K562 (cell line): ENCODE measurements around the gene HYOU1. TPM values are rescaled to one million over a fixed set of nuclear protein-coding genes. Genes with fewer than 3 reads are reported as not detected.
A peak's percentile ranks its signal among the peaks of the same experiment; 100 is the strongest.

Experiments
- ATF3 ChIP-seq, 2 experiments: fragments of 450-650 bp in 1 of 2; sonication (generic) in 1 of 2; formaldehyde crosslinking in 1 of 2; IDR thresholded peaks in 1 of 2; conservative IDR thresholded peaks in 1 of 2; 2 replicates each; pipeline versions ENCODE4 v1.6.1 to v1.8.1; 2016 to 2023; ENCODE audit warnings: mild to moderate bottlenecking in 2 of 2, moderate library complexity in 2 of 2, inconsistent platforms in 1 of 2, missing genetic modification reagents in 1 of 2
- BCOR ChIP-seq: fragments of 450-650 bp; IDR thresholded peaks from 2 replicates; pipeline ENCODE4 v1.6.1; 2016
- E2F5 ChIP-seq: sonication (generic); formaldehyde crosslinking; IDR thresholded peaks from 2 replicates; pipeline ENCODE4 v1.8.0; 2022; ENCODE audit warnings: mild to moderate bottlenecking, missing genetic modification reagents
- ELF2 ChIP-seq: fragments of 250-450 bp; sonication (Bioruptor Pico); IDR thresholded peaks from 2 replicates; pipeline ENCODE4 v1.5.0; 2021; ENCODE audit warnings: mild to moderate bottlenecking
- GATA2 ChIP-seq: sonication (generic); formaldehyde crosslinking; IDR thresholded peaks from 2 replicates; pipeline ENCODE4 v1.4.0; 2020; ENCODE audit warnings: mild to moderate bottlenecking, missing genetic modification reagents
- HLTF ChIP-seq: fragments of 450-650 bp; IDR thresholded peaks from 2 replicates; pipeline ENCODE4 v1.6.1; 2016
- HNRNPH1 ChIP-seq: fragments of 200-400 bp; formaldehyde crosslinking; optimal IDR thresholded peaks from 2 replicates; pipeline ENCODE3; 2017; ENCODE audit warnings: low read depth, mild to moderate bottlenecking, low read length, moderate library complexity
- ILF3 ChIP-seq: fragments of 450-650 bp; IDR thresholded peaks from 2 replicates; pipeline ENCODE4 v1.6.1; 2018; ENCODE audit warnings: antibody characterized with exemption, mild to moderate bottlenecking, moderate library complexity, borderline replicate concordance
- KLF13 ChIP-seq: fragments of 450-650 bp; IDR thresholded peaks from 2 replicates; pipeline ENCODE4 v1.6.1; 2016; ENCODE audit warnings: missing genetic modification characterization, low read depth, mild to moderate bottlenecking, missing compliant biosample characterization, moderate library complexity, borderline replicate concordance
- MEF2D ChIP-seq: conservative IDR thresholded peaks from 2 replicates; pipeline ENCODE4 v1.6.1; 2016; ENCODE audit warnings: low read depth, missing genetic modification characterization, missing compliant biosample characterization
- MLLT1 ChIP-seq, 2 experiments: fragments of 450-650 bp; IDR thresholded peaks; 2 replicates each; pipeline ENCODE4 v1.6.1; 2016
- NCOA4 ChIP-seq: fragments of 450-650 bp; IDR thresholded peaks from 2 replicates; pipeline ENCODE4 v1.6.1; 2018; ENCODE audit warnings: mild to moderate bottlenecking; ENCODE audit not compliant: partially characterized antibody
- NR0B1 ChIP-seq: fragments of 450-650 bp; IDR thresholded peaks from one replicate; pipeline ENCODE4 v1.6.1; 2018; ENCODE audit warnings: mild to moderate bottlenecking, moderate library complexity; ENCODE audit not compliant: partially characterized antibody
- NR4A1 ChIP-seq, 2 experiments: fragments of 250-450 bp in 1 of 2; fragments of 450-650 bp in 1 of 2; sonication (Bioruptor Pico) in 1 of 2; IDR thresholded peaks; 2 replicates each; pipeline versions ENCODE4 v1.4.0 to v1.6.1; 2016 to 2020; ENCODE audit warnings: mild to moderate bottlenecking in 2 of 2, missing compliant biosample characterization in 1 of 2, missing genetic modification characterization in 1 of 2, moderate library complexity in 1 of 2
- PHF8 ChIP-seq: fragments of 200-600 bp; sonication (generic); IDR thresholded peaks from 2 replicates; pipeline ENCODE4 v1.6.1; 2012; ENCODE audit warnings: mixed run types, mild to moderate bottlenecking, inconsistent platforms, low read length, moderate library complexity, borderline replicate concordance
- SMARCC2 ChIP-seq: fragments of 450-650 bp; IDR thresholded peaks from 2 replicates; pipeline ENCODE4 v1.6.1; 2017; ENCODE audit warnings: antibody characterized with exemption, moderate library complexity, mild to moderate bottlenecking, low read depth
- SP1 ChIP-seq: sonication (generic); formaldehyde crosslinking; IDR thresholded peaks from 2 replicates; pipeline ENCODE4 v1.8.1; 2022; ENCODE audit warnings: mild to moderate bottlenecking, missing genetic modification reagents
- TOE1 ChIP-seq, 2 experiments: fragments of 450-650 bp in 1 of 2; sonication (generic) in 1 of 2; formaldehyde crosslinking in 1 of 2; IDR thresholded peaks; 2 replicates each; pipeline versions ENCODE4 v1.7.1 to v1.8.0; 2016 to 2022; ENCODE audit warnings: borderline replicate concordance in 2 of 2, mild to moderate bottlenecking in 2 of 2, antibody characterized with exemption in 1 of 2, inconsistent platforms in 1 of 2, low read depth in 1 of 2, missing genetic modification reagents in 1 of 2, moderate library complexity in 1 of 2
- ZBTB12 ChIP-seq: fragments of 250-450 bp; sonication (Bioruptor Pico); IDR thresholded peaks from 2 replicates; pipeline ENCODE4 v1.4.0; 2020
- ZNF316 ChIP-seq: fragments of 450-650 bp; IDR thresholded peaks from 2 replicates; pipeline ENCODE4 v1.6.1; 2016
- ZNF707 ChIP-seq: fragments of 250-450 bp; sonication (Bioruptor Pico); conservative IDR thresholded peaks from 2 replicates; pipeline ENCODE4 v1.8.0; 2022; ENCODE audit warnings: inconsistent platforms, mild to moderate bottlenecking, moderate library complexity
- polyA plus RNA-seq, 8 experiments: library from polyadenylated mRNA; depleted of rRNA in 4 of 8; stranded (reverse) in 5 of 8; unstranded in 3 of 8; fragments of >200 nt; fragmentation: Nextera tagmentation in 2 of 8; fragmentation: Illumina TruSeq in 1 of 8; extraction: Ambion mirVana in 2 of 8; extraction: Trizol in 1 of 8; gene quantifications; 2 replicates each; pipeline versions ENCODE4 v1.2.1 to v1.2.3, GENCODE V29; 2011 to 2014; ENCODE audit warnings: inconsistent platforms in 1 of 8, missing spikeins in 1 of 8
- total RNA-seq, 7 experiments: library from RNA; depleted of rRNA in 6 of 7; stranded (reverse); fragments of >200 nt in 6 of 7; fragmentation: Illumina TruSeq in 2 of 7; extraction: Trizol in 2 of 7; gene quantifications; 2 replicates each; pipeline versions ENCODE4 v1.2.1 to v1.2.3, GENCODE V29; 2011 to 2021; ENCODE audit warnings: low replicate concordance in 1 of 7

HYOU1 gene
- total and polyA plus RNA-seq, 9 of the 15 experiments (the other 6 are each of a cell fraction or from before 2014, with no cell fraction given): 19.5 to 197 (median 128) TPM

- TF ChIP-seq ATF3 (IDR thresholded peaks at IDR 0.05) (peak; percentile 73; the same call in 1 of the 2 replicates), ATF3 (CRISPR knock-in tag; conservative IDR thresholded peaks at IDR 0.05) (peak; percentile 18; the same call in 1 of the 2 replicates), HLTF (peak; percentile 90), E2F5 (no peak), KLF13 (tag) (peak; percentile 48; the same call in 1 of the 2 replicates), PHF8 (peak; percentile 27; the same call in 1 of the 2 replicates), SMARCC2 (peak; percentile 97), HNRNPH1 (no peak), MLLT1 (IDR thresholded peaks at IDR 0.05) (peak; percentile 63 to 64), ZNF316 (peak; percentile 89), ZBTB12 (CRISPR knock-in tag) (no peak), GATA2 (peak; percentile 97), NR0B1 (no peak), BCOR (peak; percentile 86), SP1 (peak; percentile 89), ELF2 (CRISPR knock-in tag) (0 out of 2 replicates have a peak, but pooled peaks have one; percentile 43), ZNF707 (CRISPR knock-in tag) (no peak), NCOA4 (peak; percentile 45), MEF2D (tag) (peak; percentile 31; the same call in 1 of the 2 replicates), TOE1 (IDR thresholded peaks at IDR 0.05; ENCODE audit: borderline replicate concordance) (no peak), TOE1 (CRISPR knock-in tag; IDR thresholded peaks at IDR 0.05; ENCODE audit: borderline replicate concordance, low read depth) (peak; percentile 61; the same call in 1 of the 2 replicates), NR4A1 (CRISPR knock-in tag; IDR thresholded peaks at IDR 0.05) (no peak), NR4A1 (tag; IDR thresholded peaks at IDR 0.05) (peak; percentile 92), ILF3 (peak; percentile 47; the same call in 1 of the 2 replicates)
Measured at GRCh38 chr11:119087747-119088241, 30.8 kb upstream of the HYOU1 start (continued).
